ENCODE measurements around the gene SH3RF2.

DNA sequence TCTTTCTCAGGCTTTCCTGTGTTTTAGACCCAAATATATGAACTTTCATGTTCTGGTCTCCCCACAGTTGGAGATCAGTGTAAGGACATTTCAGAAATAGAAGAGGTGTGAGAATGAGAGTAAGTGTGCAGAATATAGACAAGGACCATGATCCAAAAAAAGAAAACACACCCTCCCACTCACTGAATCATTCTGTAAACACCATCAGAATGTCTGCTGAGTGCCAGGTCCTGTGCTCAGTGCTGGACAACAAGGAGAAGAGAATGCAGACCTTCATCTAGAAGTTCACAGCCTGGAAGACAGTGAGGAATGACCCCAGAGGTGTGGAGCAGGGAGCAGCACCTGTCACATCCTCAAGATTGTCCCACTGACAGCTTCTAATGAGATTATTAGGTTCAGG lies 19.1 kb upstream of the SH3RF2 start:
- TF ChIP-seq POLR2A (IDR thresholded peaks at IDR 0.05; ENCODE audit: insufficient read depth in 1 of 2, low read depth in 2 of 2, low read length in 2 of 2): no peak
- no peak for TF ChIP-seq NR3C1 (CRISPR knock-in tag; IDR thresholded peaks at IDR 0.05)
- TF ChIP-seq, protein P1, sequence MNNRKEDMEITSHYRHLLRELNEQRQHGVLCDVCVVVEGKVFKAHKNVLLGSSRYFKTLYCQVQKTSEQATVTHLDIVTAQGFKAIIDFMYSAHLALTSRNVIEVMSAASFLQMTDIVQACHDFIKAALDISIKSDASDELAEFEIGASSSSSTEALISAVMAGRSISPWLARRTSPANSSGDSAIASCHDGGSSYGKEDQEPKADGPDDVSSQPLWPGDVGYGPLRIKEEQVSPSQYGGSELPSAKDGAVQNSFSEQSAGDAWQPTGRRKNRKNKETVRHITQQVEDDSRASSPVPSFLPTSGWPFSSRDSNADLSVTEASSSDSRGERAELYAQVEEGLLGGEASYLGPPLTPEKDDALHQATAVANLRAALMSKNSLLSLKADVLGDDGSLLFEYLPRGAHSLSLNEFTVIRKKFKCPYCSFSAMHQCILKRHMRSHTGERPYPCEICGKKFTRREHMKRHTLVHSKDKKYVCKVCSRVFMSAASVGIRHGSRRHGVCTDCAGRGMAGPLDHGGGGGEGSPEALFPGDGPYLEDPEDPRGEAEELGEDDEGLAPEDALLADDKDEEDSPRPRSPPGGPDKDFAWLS (CRISPR knock-in tag; IDR thresholded peaks at IDR 0.05; ENCODE audit: borderline replicate concordance): no peak
- no peak for TF ChIP-seq FOXM1 (CRISPR knock-in tag; IDR thresholded peaks at IDR 0.05)
- TF ChIP-seq POLR2AphosphoS5 (IDR thresholded peaks at IDR 0.05; ENCODE audit: low read depth, low read length): no peak
- TF ChIP-seq EP300 (IDR thresholded peaks at IDR 0.05; ENCODE audit: low read depth in 2 of 2, low read length in 2 of 2): no peak
- TF ChIP-seq EP300 (CRISPR knock-in tag; IDR thresholded peaks at IDR 0.05; ENCODE audit: borderline replicate concordance): no peak
- no peak for TF ChIP-seq TCF7 (IDR thresholded peaks at IDR 0.05; ENCODE audit: low read depth)
- no peak for TF ChIP-seq ZNF253 (CRISPR knock-in tag; IDR thresholded peaks at IDR 0.05; ENCODE audit: borderline replicate concordance)
- TF ChIP-seq, protein P2, sequence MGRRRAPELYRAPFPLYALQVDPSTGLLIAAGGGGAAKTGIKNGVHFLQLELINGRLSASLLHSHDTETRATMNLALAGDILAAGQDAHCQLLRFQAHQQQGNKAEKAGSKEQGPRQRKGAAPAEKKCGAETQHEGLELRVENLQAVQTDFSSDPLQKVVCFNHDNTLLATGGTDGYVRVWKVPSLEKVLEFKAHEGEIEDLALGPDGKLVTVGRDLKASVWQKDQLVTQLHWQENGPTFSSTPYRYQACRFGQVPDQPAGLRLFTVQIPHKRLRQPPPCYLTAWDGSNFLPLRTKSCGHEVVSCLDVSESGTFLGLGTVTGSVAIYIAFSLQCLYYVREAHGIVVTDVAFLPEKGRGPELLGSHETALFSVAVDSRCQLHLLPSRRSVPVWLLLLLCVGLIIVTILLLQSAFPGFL (CRISPR knock-in tag; IDR thresholded peaks at IDR 0.05): no peak
- no peak for TF ChIP-seq FOXK1 (CRISPR knock-in tag; IDR thresholded peaks at IDR 0.05; ENCODE audit: borderline replicate concordance, low read depth)
